ENCODE data around the gene TBC1D4.
"Not testable (repeated sequence)": the region's sequence is repeated elsewhere in the genome, so short reads cannot be mapped to it uniquely, and the experiment has no call there.

The TBC1D4 gene

GRCh38 chr13:75363371-75363770 is 118.6 kb downstream of the TBC1D4 start:
- DNase-seq (ENCODE audit: low read depth, low spot score) = no peak

GRCh38 chr13:75362026-75362425 is 119.9 kb downstream of the TBC1D4 start:
- DNase-seq (ENCODE audit: low read depth, low spot score) = no peak

GRCh38 chr13:75360170-75360569 is 121.8 kb downstream of the TBC1D4 start:
- no peak for DNase-seq (ENCODE audit: low read depth, low spot score)

GRCh38 chr13:75359266-75359665 is 122.7 kb downstream of the TBC1D4 start:
- DNase-seq (ENCODE audit: low read depth, low spot score) = no peak

- DNase-seq (ENCODE audit: low read depth, low spot score) = peak; percentile 9
Observed at GRCh38 chr13:75357576-75358289, 124.2 kb downstream of the TBC1D4 start.

DNA sequence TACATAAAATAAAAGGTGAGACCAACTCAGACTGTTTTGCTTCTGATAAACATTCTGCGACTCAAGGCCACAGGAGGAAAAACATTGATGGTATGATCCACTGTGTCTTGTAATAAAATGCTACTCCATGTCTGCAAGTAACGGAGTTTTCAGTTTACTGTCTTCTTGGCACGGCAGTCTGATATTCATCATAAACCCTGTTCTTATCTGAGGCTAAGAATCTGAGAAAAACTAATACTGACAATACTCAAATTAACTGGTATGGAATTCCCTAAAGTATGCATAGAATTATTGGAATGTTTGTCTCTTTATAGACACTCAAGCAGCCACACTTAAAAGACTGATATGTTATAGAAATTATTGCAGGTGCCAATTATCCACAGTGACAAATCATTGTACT is 125.5 kb downstream of the TBC1D4 start:
- DNase-seq (ENCODE audit: low read depth, low spot score) = no peak

DNA sequence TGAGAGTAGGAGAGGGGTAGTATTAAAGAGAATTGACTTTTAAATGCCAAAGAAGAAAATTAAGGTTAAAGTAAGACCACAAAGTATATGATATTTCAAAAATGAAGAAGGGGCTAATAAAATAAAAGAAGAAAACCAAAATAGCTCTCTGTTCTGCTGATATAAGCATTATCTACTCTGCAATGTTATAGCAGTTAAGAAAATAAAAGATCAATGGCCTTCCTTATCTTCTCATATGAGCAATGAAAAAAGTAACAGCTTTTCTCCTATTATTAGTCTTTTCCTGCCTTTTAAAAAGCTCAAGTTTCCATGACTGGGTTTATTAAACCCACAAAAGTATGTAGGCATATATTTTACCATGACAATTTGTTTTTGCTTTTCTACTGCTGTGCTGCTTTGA is 126.4 kb downstream of the TBC1D4 start:
- no peak for DNase-seq (ENCODE audit: low read depth, low spot score)

DNA sequence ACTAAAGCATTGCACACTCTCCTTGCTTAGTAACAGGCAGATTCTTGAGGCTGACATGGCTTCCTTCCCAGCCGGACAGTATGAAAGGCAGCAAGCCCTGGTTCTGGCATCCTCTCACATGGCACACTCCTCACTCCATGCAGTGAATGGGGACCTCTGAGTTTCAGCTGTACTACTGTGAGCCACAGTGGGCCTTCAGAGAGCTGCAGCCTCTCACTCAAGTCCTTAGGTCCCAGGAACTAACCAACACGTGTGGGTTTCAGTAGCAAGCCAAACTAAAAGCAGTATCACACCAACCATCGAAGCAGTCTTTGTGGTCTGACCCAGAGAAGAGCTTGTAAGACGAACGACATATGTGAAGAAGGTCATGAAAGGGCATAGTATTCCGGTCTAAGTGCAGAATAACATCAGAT is 128.2 kb downstream of the TBC1D4 start:
- DNase-seq (ENCODE audit: low read depth, low spot score) = no peak

GRCh38 chr13:75352641-75353327 is 129.2 kb downstream of the TBC1D4 start:
- DNase-seq (ENCODE audit: low read depth, low spot score) = no peak

DNA sequence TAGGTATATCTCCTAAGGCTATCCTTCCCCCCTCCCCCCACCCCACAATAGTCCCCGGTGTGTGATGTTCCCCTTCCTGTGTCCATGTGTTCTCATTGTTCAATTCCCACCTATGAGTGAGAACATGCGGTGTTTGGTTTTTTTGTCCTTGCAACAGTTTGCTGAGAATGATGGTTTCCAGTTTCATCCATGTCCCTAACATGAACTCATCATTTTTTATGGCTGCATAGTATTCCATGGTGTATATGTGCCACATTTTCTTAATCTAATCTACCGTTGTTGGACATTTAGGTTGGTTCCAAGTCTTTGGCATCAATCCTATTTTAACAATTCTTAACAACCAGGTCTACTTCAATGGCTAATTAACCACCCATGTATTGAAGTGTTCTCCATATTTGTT is 130.4 kb downstream of the TBC1D4 start:
- DNase-seq (ENCODE audit: low read depth, low spot score) = not testable (repeated sequence)

DNA sequence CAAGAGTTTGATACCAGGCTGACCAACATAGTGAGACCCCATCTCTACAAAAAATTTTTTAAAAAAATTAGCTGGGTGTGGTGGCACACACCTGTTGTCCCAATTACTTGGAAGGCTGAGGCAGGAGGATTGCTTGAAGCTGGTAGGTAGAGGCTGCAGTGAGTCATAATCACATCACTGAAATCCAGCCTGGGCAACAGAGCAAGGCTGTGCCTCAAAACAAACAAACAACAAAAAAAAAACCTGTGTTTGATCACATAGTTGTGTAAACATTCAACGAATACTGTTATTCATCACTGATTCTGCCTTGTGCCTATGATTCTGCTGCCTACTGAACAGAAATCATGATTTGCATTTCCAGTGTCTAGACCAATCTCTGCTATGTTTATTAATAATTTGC is 134.0 kb downstream of the TBC1D4 start:
- no peak for DNase-seq (ENCODE audit: low read depth, low spot score)

DNA sequence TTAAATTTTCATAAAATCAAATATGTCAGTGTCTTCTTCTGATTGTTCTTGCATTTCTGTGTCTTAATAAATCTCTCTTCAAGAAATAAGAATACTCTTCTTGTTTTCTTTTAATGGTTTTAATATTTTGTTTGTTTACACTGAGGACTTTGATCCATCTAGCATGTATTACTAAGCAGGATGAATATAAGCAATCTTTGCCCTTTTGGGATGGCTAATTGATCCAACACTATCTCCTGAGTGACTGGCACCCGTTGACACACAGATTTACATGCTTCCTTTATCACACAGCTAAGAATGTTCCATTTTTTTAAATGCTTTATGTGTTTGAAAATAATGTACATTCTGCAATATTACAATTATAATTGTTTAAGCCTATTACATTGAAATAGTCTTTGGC is 134.5 kb downstream of the TBC1D4 start:
- no peak for DNase-seq (ENCODE audit: low read depth, low spot score)

GRCh38 chr13:75345193-75345592 is 136.8 kb downstream of the TBC1D4 start:
- DNase-seq (ENCODE audit: low read depth, low spot score) = no peak

GRCh38 chr13:75341028-75341427 is 140.9 kb downstream of the TBC1D4 start:
- DNase-seq (ENCODE audit: low read depth, low spot score) = no peak

DNA sequence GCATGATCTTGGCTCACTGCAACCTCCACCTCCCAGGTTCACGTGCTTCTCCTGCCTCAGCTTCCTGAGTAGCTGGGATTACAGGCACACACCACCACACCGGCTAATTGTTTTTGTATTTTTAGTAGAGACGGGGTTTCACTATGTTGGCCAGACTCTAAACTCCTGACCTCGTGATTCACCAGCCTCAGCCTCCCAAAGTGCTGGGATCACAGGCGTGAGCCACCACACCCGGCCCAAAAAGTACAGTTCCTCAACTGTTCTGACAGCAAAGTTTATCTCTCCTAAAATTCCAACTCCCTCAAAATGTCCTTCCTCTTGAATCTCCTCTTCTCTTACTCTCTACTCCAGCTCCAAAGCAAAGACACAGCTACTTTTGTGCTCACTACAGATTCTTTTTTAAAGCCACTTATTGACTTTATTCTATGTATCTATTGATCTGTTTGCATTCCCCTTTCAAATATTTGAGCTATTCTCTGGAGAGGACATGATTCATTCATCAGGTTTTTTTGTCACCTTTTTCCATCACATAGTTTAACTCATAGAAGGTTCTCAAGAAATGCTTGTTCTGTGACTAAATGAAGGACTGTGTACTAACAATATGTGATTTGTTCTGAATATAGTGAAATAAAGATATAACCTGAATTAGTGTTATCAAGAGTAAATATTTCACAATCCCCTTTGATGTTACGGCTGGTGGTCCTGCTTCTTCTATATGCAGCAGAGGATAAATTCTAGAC is 142.2 kb downstream of the TBC1D4 start:
- no peak for DNase-seq (ENCODE audit: low read depth, low spot score)

DNA sequence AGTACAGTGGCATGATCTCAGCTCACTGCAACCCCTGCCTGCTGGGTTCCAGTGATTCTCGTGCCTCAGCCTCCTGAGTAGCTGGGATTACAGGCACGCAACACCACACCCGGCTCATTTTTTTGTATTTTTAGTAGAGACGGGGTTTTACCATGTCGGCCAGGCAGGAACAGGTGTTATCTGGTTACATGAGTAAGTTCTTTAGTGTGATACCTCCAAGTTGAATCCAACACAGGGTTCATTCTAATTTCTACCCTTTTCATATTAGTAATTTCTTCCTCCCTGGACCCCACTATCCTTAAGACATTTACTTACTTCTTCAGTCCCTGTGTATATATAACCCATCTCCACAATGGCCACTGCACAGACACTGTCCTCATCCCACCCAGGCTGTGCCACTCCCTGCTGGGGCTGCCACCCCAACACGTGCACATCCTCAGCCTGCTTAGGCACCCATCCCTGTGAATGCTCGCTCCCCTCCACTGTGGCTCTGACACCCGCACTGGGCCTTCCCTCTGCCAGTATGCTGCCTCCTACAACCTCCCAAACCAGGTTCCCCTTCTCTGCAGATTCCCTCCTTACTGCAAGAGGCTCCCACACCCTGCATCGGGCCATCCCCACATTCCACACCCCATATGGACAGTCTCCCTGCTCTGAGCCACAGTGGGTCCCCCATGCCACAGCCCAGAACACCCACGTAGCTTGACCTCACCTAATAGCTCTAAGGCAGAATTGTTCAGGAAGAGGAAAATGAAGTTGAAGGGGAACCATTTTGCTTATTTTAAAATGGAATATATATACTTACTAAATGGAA is 147.1 kb downstream of the TBC1D4 start:
- DNase-seq (ENCODE audit: low read depth, low spot score) = no peak

GRCh38 chr13:75333103-75333502 is 148.9 kb downstream of the TBC1D4 start:
- no peak for DNase-seq (ENCODE audit: low read depth, low spot score)

GRCh38 chr13:75331792-75332349 is 150.1 kb downstream of the TBC1D4 start:
- DNase-seq (ENCODE audit: low read depth, low spot score) = no peak

- no peak for DNase-seq (ENCODE audit: low read depth, low spot score)
Observed at GRCh38 chr13:75330770-75331169, 151.2 kb downstream of the TBC1D4 start.

DNA sequence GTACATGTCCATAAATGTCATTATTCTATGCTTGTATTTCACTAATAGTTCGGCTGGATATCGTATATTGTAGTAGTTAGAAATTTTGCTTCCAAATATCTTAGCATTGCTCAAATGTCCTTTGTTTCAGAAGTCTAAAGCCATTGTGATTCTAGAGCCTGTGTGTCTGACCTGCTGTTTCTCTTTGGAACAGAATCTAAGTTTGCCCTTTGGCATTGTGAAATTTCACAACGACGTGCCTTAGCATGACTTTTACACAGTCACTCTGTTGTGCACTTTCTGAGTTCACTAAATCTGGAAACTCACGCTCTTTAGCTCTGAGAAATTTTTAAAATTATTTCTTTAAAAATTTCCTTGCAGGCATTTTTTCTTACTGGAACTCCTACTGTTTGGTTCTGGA is 152.2 kb downstream of the TBC1D4 start:
- no peak for DNase-seq (ENCODE audit: low read depth, low spot score)

GRCh38 chr13:75329097-75329496 is 152.9 kb downstream of the TBC1D4 start:
- no peak for DNase-seq (ENCODE audit: low read depth, low spot score)

DNA sequence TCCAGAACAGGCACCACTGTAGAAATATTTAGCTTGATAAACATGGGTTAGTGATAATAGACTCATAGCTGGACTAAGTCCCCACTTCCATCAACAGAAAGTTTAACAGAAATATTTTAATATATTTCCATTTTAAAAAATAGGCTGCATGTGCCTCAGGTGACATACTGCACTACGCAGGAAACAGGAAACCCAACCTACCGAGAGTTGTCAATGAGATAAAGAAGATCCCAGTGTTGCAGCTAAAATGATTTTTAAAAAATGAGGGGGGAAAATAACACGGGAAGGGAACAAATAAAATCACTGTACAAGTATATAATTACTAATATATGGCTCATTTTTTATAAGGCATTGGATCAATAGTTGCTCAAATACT is 154.8 kb downstream of the TBC1D4 start:
- DNase-seq (ENCODE audit: low read depth, low spot score) = no peak
